Ovary (tissue), 3 donors: ENCODE results near the gene PEPD.

ENCODE experiments used
- EP300 ChIP-seq: sonication (generic); formaldehyde crosslinking; IDR thresholded peaks from one replicate; pipeline ENCODE4 v1.6.1; 2017; ENCODE audit warnings: antibody characterized with exemption
- POLR2A ChIP-seq: fragments of 450-650 bp; IDR thresholded peaks from one replicate; pipeline ENCODE4 v1.6.1; 2017; ENCODE audit warnings: antibody characterized with exemption, mild to moderate bottlenecking, moderate library complexity
- TF ChIP-seq, protein P1 (sequence below), 3 donors: fragments of 450-650 bp in 2 of 3; fragments of 200-600 bp in 1 of 3; IDR thresholded peaks; one replicate each; pipeline versions ENCODE4 v1.5.1 to v1.8.0; 2016 to 2022; ENCODE audit warnings: antibody characterized with exemption in 3 of 3, mild to moderate bottlenecking in 1 of 3
- donor health status: DM: no; HTN: no; CAD: no.

DNA sequence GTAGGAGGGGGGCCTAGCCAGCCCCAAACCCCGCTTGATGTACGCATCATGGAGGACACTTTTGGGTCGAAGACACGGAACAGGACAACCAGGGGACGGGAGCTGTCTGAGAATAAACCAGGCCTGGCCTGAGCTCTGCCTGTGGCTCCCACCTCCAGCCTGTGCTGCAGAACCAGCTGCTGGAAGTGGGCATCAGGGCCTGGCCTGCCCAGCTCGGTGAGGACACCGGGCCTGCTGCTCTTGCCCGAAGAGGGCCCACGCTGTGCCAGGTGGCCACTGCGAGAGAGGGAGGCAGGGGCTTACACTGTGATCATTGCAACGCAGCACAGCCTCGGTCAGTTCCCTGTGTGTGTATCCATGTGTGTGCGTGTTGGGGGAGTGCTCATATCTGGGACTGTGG is 113.5 kb downstream of the PEPD start:
- TF ChIP-seq, protein P1, sequence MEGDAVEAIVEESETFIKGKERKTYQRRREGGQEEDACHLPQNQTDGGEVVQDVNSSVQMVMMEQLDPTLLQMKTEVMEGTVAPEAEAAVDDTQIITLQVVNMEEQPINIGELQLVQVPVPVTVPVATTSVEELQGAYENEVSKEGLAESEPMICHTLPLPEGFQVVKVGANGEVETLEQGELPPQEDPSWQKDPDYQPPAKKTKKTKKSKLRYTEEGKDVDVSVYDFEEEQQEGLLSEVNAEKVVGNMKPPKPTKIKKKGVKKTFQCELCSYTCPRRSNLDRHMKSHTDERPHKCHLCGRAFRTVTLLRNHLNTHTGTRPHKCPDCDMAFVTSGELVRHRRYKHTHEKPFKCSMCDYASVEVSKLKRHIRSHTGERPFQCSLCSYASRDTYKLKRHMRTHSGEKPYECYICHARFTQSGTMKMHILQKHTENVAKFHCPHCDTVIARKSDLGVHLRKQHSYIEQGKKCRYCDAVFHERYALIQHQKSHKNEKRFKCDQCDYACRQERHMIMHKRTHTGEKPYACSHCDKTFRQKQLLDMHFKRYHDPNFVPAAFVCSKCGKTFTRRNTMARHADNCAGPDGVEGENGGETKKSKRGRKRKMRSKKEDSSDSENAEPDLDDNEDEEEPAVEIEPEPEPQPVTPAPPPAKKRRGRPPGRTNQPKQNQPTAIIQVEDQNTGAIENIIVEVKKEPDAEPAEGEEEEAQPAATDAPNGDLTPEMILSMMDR (IDR thresholded peaks at IDR 0.05) = no peak
- TF ChIP-seq POLR2A = no peak
- no peak for TF ChIP-seq EP300
